HG02623 (cell line): ENCODE data around the gene ATXN1.
"Not testable (repeated sequence)": the region's sequence is repeated elsewhere in the genome, so short reads cannot be mapped to it uniquely, and the experiment has no call there.

Experiments used
- ATAC-seq: cut with Tn5 transposase; IDR thresholded peaks from one replicate; pipeline ENCODE4 v1.9.1; 2021; ENCODE audit warnings: moderate library complexity; ENCODE audit not compliant: unreplicated experiment

The ATXN1 gene

DNA sequence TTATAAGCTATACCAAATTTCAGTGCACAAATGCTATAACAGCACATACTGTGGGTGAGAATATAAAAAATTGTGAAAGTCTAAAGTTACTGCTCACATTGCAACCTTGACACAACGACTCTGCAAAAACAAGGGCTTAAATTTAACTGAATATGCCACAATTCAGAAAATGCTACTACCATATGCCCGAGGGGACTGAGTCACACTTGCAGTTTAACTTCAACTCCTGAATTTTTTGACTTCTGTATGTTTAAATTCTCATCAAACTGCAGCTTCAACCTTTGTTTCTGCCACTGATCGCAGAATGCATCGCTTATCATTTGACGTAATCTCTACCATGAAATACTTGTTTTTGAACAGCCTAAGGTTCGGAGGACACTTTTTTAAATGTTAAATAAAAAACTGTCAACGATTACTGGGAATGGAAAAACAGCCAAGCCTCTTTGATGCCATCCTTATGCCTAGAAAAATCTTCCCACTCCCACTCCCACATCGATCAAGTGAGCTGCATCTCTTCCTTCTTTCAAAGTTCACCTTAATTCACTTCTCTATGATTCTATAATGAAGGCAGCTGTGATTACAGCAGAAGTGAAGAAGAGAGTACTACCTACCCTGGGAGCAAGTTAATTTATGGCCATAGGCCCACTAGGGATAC is 136.5 kb downstream of the ATXN1 start:
- no peak for ATAC-seq

DNA sequence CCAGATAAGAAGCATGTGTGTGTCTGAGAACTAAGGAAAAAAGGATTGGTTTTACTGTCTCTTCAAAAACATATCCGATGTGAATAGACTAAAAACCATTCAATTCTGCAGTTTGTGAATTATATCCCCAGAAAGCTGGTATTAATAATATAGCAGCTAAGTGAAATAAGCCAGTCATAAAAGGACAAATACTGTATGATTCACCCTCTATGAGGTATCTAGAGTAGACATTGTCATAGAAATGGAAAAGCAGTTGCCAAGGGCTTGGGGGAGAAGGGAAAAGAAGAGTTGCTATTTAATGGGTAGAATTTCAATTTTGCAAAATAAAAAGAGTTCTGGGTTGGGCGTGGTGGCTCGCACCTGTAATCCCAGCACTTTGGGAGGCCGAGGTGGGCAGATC is 137.5 kb downstream of the ATXN1 start:
- no peak for ATAC-seq

DNA sequence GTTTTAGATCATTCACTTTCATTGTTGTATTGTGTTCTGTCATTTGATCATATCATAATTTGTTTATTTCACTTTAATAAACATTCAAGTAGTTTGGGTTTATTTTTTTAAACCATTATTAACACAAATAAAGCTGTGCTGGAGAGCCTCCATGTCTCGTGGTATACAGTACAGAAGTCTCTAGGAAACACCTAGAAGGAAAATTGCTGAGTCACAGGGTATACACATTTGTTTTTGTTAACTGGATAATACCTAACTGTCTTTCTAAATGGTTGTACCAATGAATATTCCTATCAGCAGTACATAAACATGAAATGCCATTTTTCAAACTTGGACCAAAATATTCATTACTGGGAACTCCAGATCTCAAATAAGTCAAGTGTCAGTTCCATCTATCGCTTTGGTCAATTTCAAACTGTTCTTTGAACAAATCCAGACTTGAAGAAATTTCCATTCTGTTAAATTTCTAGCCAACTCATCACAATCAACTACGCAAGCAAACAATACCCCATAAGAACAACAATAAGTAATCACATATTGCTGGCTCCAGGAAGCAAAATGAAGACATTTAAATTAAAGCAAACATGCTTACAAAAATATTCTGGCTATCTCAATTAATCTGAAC is 138.1 kb downstream of the ATXN1 start:
- ATAC-seq, result no peak

DNA sequence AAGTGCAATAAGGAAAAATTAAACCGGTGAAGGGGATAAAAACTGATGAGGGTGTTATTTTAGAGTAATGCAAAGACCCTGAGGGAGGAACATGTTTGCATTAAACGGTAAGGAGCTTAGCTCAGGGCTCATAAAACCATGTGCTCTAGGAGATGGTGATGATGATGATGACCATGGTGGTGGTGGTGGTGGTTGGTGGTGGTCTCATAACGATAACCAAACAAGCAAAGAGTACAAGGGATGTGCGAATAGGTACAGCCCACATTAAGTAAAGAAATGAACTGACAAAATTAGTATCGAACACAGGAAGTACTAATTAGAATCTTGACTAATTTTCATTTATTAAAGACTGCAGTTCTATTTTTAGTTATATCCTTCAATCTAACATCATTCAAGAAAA is 139.1 kb downstream of the ATXN1 start:
- no peak for ATAC-seq

DNA sequence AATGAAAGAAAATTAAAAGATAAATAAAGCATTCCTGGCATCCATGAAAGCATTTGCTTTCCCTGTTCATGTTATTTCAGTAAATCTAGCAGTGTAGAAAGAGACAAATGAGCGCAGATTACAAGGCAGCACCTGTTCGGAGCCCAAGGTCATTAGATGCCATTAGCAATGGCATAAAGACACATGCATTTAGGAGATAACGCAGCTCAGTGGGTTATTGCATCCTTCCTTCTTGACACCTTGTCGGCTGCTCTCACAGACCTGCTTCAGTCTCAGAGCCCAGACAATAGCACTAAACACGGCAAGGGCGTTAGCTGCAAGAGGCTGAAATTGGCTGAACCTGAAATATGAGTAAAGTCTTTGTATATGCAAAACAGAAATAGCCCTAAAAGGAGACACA is 140.3 kb downstream of the ATXN1 start:
- no peak for ATAC-seq

DNA sequence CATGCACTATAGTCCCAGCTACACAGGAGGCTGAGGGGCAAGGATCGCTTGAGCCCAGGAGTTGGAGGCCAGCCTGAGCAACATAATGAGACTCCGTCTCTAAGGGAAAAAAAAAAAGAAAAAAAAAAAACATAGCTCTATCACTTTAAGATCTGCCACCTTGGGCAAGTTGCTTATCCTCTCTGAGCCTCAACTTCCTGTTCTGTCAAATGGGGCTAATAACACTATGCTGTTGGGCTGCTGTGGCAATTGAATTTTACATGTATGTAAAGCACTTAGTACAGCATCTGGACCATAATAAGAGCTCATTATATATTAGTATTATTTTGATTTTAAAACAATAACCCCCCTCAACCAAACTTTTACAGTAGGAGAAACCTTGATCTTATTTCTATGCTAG is 141.5 kb downstream of the ATXN1 start:
- no peak for ATAC-seq

DNA sequence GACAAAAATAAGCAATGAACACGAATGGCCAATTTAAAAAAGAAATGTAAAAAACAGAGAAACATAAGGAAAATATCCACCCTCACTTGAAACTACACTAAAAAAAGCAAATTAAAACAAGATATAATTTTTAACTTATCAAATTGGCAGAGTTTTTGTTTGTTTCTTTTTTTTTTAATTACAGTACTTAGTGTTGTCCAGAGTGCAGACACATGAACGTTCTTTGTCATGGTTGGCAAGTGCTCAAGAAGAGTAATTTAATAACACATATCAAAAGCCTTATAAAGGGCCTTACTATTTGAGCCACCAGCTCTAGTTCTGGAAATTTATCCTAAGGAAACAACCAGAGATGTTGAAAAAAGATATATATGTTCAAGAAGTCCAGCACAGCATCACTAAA is 142.3 kb downstream of the ATXN1 start:
- no peak for ATAC-seq

DNA sequence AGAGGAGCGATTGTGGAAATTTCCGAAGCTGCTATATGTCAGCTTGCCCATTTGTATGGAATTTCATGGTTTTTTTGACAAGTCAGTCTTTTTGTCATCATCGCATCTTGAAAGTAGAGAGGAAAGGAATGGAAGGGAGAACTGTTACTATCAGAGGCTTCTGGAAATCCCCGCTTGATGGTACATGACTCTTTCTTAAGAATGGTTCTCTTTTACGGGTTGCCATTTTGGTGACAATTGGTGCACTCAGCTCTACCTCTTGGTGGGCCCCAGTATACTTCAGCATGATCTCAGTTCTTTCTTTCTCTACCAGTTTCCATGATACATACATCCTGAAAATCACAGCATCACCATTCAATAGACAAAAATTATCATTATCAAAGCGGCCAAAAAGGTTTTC is 146.0 kb downstream of the ATXN1 start:
- not testable (repeated sequence) for ATAC-seq

DNA sequence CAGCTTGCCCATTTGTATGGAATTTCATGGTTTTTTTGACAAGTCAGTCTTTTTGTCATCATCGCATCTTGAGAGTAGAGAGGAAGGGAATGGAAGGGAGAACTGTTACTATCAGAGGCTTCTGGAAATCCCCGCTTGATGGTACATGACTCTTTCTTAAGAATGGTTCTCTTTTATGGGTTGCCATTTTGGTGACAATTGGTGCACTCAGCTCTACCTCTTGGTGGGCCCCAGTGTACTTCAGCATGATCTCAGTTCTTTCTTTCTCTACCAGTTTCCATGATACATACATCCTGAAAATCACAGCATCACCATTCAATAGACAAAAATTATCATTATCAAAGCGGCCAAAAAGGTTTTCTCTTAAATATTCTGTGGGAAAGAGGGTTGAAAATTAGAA is 147.1 kb downstream of the ATXN1 start:
- not testable (repeated sequence) for ATAC-seq

DNA sequence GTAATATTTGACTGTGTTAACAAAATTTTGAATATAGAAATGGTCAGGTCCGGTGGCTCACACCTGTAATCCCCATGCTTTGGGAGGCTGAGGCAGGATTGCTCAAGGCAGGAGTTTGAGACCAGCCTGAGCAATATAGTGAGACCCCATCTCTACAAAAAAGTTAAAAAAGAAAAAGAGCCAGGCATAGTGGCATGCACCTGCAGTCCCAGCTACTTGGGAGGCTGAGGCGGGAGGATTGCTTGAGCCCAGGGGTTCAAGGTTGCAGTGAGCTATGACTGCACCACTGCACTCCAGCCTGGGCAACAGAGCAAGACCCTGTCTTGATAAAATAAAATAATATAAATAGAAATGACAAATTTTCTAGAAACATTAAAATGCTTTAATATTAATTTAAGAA is 147.8 kb downstream of the ATXN1 start:
- not testable (repeated sequence) for ATAC-seq

DNA sequence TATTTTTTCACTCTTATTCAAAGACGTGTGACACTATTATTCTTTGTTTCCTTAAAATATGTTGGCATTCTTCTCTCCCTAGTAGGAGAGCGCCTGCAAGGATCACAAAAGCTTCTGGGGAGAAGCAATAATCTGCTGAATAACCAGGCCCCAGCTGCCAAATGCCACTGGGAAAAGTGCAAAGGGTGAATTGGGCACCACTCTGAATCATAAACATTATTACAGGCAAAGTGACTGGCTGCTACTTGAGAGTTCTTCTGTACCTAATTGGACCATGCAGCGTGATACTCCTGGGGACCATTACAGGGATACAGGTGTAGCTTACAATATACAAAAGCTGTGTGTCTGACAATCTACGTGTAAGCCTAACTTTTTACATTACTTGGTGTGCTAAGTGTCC is 152.8 kb downstream of the ATXN1 start:
- ATAC-seq, result no peak

DNA sequence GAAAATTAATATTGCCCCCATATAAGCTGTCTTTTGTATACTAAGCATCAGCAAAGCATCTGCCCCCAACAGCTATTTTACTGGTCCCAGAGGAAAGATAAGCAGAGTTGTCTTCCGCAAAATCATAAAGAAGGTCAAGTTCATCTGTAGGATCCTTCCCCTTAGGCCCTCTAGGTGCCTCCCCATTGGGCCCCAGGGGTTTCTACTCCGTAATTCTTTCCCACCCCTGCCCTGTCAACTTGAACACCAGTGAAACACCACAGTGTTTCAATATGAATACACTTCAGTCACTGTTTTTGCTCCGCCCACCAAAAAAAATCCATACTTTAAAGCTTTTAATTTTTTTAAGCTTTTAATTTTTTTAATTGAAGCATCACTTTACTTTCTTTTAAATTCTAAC is 159.2 kb downstream of the ATXN1 start:
- ATAC-seq, result peak; percentile 92

DNA sequence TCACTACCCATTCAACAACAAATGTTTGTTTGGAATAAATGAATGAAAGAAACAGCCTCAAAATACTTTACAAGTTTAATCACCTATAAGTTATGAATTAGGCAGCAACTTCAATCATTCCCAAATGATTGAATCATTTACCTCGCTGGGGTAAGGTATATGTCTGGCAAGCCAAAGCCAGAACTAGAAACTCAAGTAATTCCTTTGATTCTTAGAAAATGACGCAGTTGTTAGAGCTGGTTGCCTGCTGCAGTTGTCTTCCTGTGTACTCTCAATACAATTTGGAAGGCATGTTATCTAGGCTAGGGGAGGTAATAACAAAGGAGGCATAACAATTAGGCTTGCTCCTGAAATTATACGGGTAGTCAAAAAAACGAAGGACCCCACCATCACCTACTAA is 160.6 kb downstream of the ATXN1 start:
- ATAC-seq, result no peak

DNA sequence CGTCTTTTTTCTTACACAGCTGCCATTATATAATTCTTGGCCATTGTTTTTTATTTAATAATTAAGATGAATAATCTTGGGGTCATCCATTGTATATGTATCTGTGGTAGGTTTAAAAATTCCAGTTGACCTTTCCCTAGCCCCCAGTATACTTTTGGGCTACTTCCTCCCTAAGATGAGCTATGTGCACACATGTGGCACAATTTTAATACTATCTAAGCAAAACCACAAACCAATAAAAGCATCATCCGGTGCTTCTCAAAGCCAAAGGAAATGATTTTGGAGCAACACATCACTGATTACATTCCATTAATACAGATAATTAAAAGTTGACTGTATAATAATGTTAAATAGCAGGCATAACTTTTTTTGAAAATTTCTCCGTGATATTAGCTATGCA is 161.2 kb downstream of the ATXN1 start:
- ATAC-seq, result no peak

DNA sequence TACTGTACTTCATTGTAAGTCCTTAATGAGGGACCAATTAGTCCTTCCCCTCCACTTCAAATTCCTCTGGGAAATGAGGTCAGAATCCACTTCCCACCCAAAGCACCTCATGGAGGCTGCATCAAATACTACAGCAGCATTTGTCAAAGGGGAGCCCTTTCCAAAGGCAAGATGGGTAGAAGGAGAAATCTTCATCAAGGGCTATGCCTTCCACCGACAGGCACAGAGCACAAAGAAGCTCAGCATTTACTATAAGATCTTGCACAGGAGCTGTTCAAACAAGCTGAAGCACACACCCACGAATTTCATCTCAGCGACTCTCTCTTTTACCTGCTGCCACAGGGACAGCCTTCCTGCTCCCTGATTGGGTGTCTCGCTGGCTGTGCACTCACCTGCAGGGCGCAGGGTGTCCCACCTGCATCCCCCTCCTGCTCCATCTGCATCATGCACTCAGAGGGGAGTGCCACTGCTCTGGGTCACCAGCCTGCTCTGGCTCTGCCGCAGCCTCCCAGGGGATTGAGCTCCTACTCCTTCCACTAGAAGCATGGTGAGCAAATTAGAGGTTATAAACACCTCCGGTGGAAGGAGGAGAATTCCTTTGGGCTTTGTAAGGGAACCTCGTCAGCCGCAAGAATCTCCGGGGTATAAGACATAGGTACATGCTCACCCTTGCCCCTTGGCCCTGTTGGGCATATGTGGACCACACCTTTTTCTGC is 164.5 kb downstream of the ATXN1 start:
- ATAC-seq, result no peak

DNA sequence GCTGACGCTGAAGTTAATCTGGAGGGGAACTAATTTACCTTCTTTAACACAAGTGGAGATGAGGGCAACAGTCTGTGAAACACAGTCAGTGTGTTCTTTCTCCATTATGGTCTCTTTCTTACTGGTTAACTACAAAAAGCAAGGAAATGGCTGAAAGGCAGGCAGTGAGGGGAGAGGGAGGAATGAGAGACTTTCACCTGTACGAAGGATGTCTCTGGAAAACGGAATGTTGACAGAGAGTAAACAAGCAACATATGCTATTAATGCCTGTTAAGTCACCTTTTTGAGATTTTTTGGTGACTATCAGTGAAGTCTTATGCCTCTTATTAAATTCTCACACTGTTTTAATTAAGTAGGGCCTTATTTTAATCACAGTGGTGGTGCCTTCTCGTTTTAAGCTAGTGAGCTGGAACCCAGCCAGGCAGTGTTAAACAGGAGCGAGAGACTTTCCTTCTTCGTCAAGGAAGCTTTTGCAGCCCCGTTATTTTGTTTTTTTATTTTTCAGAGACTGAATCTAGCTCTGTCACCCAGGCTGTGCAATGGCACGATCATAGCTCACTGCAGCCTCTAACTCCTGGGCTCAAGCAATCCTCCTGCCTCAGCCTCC is 165.6 kb downstream of the ATXN1 start:
- no peak for ATAC-seq

DNA sequence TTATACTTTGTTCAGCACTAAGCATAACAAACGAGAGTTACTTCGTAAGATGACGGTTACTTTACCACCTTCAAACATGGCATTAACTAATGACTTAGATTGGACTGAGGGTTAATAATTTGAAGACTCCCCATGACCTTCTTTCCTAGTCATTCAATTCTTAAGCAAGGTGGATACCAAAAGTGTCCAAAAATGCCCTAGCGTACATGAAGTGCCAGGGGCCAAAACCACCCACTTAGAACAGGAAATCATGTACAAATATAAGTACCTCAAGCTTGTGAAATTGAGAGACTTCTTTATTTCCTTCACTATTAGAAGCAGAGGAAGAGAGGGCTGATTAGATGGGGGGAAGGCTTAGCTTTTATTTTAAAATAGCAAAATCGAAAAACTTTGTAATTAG is 166.4 kb downstream of the ATXN1 start:
- ATAC-seq, result no peak

DNA sequence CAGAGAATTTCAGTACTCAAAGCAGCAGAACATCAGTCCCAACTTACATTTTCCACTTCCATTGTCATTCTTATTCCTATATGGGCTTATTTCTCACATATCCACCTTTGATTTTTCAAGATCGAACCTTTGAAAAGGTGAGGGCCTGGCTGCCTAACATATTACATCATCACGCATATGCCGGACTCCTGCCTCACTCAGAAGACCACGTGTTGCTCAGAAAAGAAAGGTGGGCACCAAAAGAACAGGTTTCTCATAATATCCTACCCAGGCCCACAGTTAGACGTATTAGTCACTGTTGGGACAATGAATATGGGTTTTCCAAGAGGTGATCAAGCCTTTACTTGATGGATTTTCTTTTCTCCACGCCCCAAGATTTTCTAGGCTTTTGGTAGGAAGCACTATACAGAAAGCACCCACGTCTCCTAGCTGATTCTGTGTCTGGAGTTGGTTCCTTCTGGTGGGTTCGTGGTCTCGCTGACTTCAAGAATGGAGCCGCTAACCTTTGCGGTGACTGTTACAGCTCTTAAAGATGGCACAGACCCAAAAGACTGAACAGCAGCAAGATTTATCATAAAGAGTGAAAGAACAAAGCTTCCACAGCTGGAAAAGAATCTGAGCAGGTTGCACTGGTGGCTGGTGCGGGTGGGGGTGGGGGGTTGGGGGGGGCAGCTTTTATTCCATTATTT is 168.9 kb downstream of the ATXN1 start:
- no peak for ATAC-seq

DNA sequence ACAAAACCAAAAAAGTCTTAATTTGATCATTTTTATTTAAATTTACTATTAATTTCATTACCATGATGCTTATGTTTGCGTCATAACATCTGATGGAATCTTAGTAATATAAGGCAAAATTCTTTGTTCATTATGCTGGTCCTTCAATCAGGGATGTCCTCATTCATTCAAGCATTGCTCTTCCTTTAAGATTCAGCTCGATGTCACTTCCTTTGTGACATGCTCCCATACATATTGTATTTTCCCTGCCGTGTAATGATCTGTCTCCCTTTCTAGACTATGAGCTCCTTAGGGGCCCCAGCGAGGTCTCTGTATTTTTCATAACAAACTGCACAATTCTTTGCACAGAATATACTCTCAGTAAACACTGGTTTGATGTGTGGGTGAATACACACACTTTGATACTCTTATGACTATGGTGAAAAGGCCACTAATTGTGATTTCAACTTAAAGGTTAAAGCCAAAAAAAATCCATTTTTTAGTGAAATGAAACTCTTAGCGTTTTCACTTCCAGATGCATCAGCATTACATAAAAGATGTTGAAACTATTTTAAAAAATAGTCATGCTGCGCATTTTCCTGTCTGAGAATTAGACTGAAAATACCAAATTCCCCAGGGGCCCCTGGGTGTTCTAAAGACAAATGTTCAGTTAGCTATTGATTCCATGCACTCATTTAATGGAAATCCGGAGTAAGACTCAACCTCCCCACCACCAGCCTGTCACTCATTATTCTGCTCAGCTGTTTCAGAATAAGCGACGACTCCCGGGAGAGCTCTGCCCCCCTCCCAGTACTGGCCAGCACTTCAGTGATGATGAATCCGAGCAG is 169.7 kb downstream of the ATXN1 start:
- peak; percentile 63 for ATAC-seq

DNA sequence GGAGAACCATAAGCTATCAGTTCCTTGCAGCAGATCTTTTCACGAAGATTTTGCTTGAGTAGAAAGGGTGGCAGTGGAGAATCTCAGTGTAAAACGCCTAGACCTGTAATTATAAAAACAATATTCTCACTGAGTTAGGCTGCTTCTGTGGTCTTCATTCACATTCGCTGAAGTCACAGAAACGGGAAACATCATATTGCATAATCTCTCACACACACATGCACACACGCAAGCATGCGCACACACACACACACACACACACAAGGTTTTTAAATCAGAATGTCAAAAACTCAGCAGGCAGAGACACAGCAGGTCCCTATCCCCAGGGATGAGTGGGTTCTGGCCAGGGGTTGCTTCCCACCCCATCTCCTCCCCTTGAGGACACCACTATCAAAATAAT is 175.5 kb downstream of the ATXN1 start:
- no peak for ATAC-seq
